HEK293 (cell line): ENCODE measurements around the gene OTUD3.
A peak's percentile ranks its signal among the peaks of the same experiment; 100 is the strongest.

ENCODE experiments used
- CTCF ChIA-PET: fragments of 350-600 bp; formaldehyde crosslinking; extraction: SDS; loops from one replicate; lab custom pipeline; 2021; ENCODE audit warnings: antibody characterized with exemption; lab: Yijun Ruan, JAX
- POLR2A ChIA-PET: fragments of 300-600 bp; formaldehyde crosslinking; extraction: SDS; loops from one replicate; lab custom pipeline; 2020; ENCODE audit warnings: antibody characterized with exemption, inconsistent platforms; lab: Yijun Ruan, JAX
- H3K27ac ChIP-seq: fragments of 200-500 bp; sonication (Bioruptor generic); 2 replicates; pipeline ENCODE4 v1.5.1; 2014; ENCODE audit warnings: low read depth, low read length, control low read depth, inconsistent platforms; ENCODE audit errors: extremely low read depth
- H3K36me3 ChIP-seq, 2 experiments: fragments of 200-500 bp in 1 of 2; sonication (Bioruptor generic) in 1 of 2; 1 replicate in 1 of 2; 2 replicates in 1 of 2; pipeline ENCODE4 v1.5.1; 2014 to 2017; ENCODE audit warnings: inconsistent platforms in 2 of 2, low read length in 2 of 2; ENCODE audit not compliant: control insufficient read depth in 2 of 2, insufficient read depth in 1 of 2
- H3K4me1 ChIP-seq: fragments of 200-500 bp; sonication (Bioruptor generic); 2 replicates; pipeline ENCODE4 v1.5.1; 2014; ENCODE audit warnings: mild to moderate bottlenecking, low read length, inconsistent platforms; ENCODE audit not compliant: control insufficient read depth, insufficient read depth
- H3K4me3 ChIP-seq: 2 replicates; pipeline ENCODE4 v1.5.1; 2011; ENCODE audit warnings: low read depth, mild to moderate bottlenecking, control low read depth, low read length, moderate library complexity
- H3K9me3 ChIP-seq: fragments of 200-500 bp; sonication (Bioruptor generic); 2 replicates; pipeline ENCODE4 v1.5.1; 2014; ENCODE audit warnings: low read depth, low read length, inconsistent platforms; ENCODE audit not compliant: control insufficient read depth, insufficient read depth
- EGR2 ChIP-seq: fragments of 450-650 bp; formaldehyde crosslinking; IDR thresholded peaks from 2 replicates; pipeline ENCODE4 v1.5.1; 2016; ENCODE audit warnings: low read depth, missing biosample characterization, missing genetic modification characterization
- GLI4 ChIP-seq: fragments of 450-650 bp; formaldehyde crosslinking; IDR thresholded peaks from 2 replicates; pipeline ENCODE4 v1.5.1; 2016; ENCODE audit warnings: missing biosample characterization, missing genetic modification characterization
- HIC1 ChIP-seq: fragments of 450-650 bp; formaldehyde crosslinking; IDR thresholded peaks from 2 replicates; pipeline ENCODE4 v1.5.1; 2016; ENCODE audit warnings: missing biosample characterization, missing genetic modification characterization
- KLF1 ChIP-seq: fragments of 450-650 bp; formaldehyde crosslinking; IDR thresholded peaks from 2 replicates; pipeline ENCODE4 v1.5.1; 2016; ENCODE audit warnings: missing biosample characterization, missing genetic modification characterization
- MEIS1 ChIP-seq: sonication (generic); formaldehyde crosslinking; IDR thresholded peaks from 2 replicates; pipeline ENCODE4 v1.8.1; 2022; ENCODE audit warnings: missing genetic modification reagents, mild to moderate bottlenecking, borderline replicate concordance
- PRDM6 ChIP-seq: fragments of 450-650 bp; formaldehyde crosslinking; IDR thresholded peaks from 2 replicates; pipeline ENCODE4 v1.5.1; 2017; ENCODE audit warnings: missing biosample characterization, missing genetic modification characterization
- RBAK ChIP-seq: fragments of 450-650 bp; formaldehyde crosslinking; IDR thresholded peaks from 2 replicates; pipeline ENCODE4 v1.5.1; 2016; ENCODE audit warnings: missing biosample characterization, missing genetic modification characterization
- SETDB1 ChIP-seq: IDR thresholded peaks from one replicate; pipeline ENCODE4 v1.6.1; 2017; ENCODE audit warnings: mild to moderate bottlenecking, low read length, moderate library complexity, mixed read lengths; ENCODE audit not compliant: insufficient read length
- SP2 ChIP-seq: fragments of 450-650 bp; formaldehyde crosslinking; IDR thresholded peaks from 2 replicates; pipeline ENCODE4 v1.5.1; 2016; ENCODE audit warnings: missing biosample characterization, missing genetic modification characterization
- ZBTB10 ChIP-seq: fragments of 450-650 bp; formaldehyde crosslinking; IDR thresholded peaks from 2 replicates; pipeline ENCODE4 v1.5.1; 2016; ENCODE audit warnings: missing biosample characterization, missing genetic modification characterization
- ZBTB11 ChIP-seq: fragments of 450-650 bp; formaldehyde crosslinking; conservative IDR thresholded peaks from 2 replicates; pipeline ENCODE4 v1.5.1; 2016; ENCODE audit warnings: low read depth, missing biosample characterization, missing genetic modification characterization
- ZNF10 ChIP-seq: fragments of 450-650 bp; formaldehyde crosslinking; IDR thresholded peaks from 2 replicates; pipeline ENCODE4 v1.5.1; 2017; ENCODE audit warnings: missing biosample characterization, missing genetic modification characterization
- ZNF114 ChIP-seq: fragments of 450-650 bp; formaldehyde crosslinking; IDR thresholded peaks from 2 replicates; pipeline ENCODE4 v1.5.0; 2017; ENCODE audit warnings: missing biosample characterization, missing genetic modification characterization
- ZNF211 ChIP-seq: fragments of 450-650 bp; formaldehyde crosslinking; IDR thresholded peaks from 2 replicates; pipeline ENCODE4 v1.5.1; 2016; ENCODE audit warnings: low read depth, missing biosample characterization, missing genetic modification characterization
- ZNF23 ChIP-seq: fragments of 450-650 bp; formaldehyde crosslinking; IDR thresholded peaks from 2 replicates; pipeline ENCODE4 v1.5.1; 2016; ENCODE audit warnings: missing biosample characterization, missing genetic modification characterization, borderline replicate concordance
- ZNF266 ChIP-seq: fragments of 450-650 bp; formaldehyde crosslinking; IDR thresholded peaks from 2 replicates; pipeline ENCODE4 v1.5.1; 2016; ENCODE audit warnings: missing biosample characterization, missing genetic modification characterization, low read depth
- ZNF37A ChIP-seq: fragments of 450-650 bp; IDR thresholded peaks from 2 replicates; pipeline ENCODE4 v1.5.1; 2018; ENCODE audit warnings: missing biosample characterization, missing genetic modification characterization
- ZNF394 ChIP-seq: fragments of 450-650 bp; formaldehyde crosslinking; IDR thresholded peaks from 2 replicates; pipeline ENCODE4 v1.5.1; 2016; ENCODE audit warnings: missing biosample characterization, missing genetic modification characterization, mild to moderate bottlenecking, moderate library complexity, borderline replicate concordance
- ZNF398 ChIP-seq: fragments of 450-650 bp; formaldehyde crosslinking; IDR thresholded peaks from 2 replicates; pipeline ENCODE4 v1.5.1; 2017; ENCODE audit warnings: missing biosample characterization, missing genetic modification characterization
- ZNF426 ChIP-seq: fragments of 450-650 bp; formaldehyde crosslinking; IDR thresholded peaks from 2 replicates; pipeline ENCODE4 v1.5.1; 2017; ENCODE audit warnings: missing biosample characterization, missing genetic modification characterization, mild to moderate bottlenecking, inconsistent platforms, moderate library complexity
- ZNF670 ChIP-seq: fragments of 450-650 bp; formaldehyde crosslinking; IDR thresholded peaks from 2 replicates; pipeline ENCODE4 v1.5.1; 2016; ENCODE audit warnings: missing biosample characterization, missing genetic modification characterization, low read depth
- ZNF776 ChIP-seq: fragments of 450-650 bp; formaldehyde crosslinking; IDR thresholded peaks from 2 replicates; pipeline ENCODE4 v1.5.0; 2017; ENCODE audit warnings: missing biosample characterization, missing genetic modification characterization, borderline replicate concordance
- ZNF830 ChIP-seq: fragments of 450-650 bp; IDR thresholded peaks from 2 replicates; pipeline ENCODE4 v1.5.0; 2018; ENCODE audit warnings: missing biosample characterization, missing genetic modification characterization, low read depth, mild to moderate bottlenecking, moderate library complexity
- ZNF837 ChIP-seq: fragments of 450-650 bp; formaldehyde crosslinking; IDR thresholded peaks from 2 replicates; pipeline ENCODE4 v1.5.1; 2016; ENCODE audit warnings: missing biosample characterization, missing genetic modification characterization

OTUD3 gene

GRCh38 chr1:19872190-19872589 is 10.0 kb upstream of the OTUD3 start:
- POLR2A ChIA-PET, result no interaction called here
- Histone ChIP-seq H3K27ac (no peak overlapping the region), H3K36me3 (no peaks in the 10 kb centered on the region), H3K4me1 (no peaks in the 10 kb centered on the region), H3K9me3 (no peaks in the 10 kb centered on the region), H3K4me3 (no peak overlapping the region)
- TF ChIP-seq ZNF10 (peak; percentile 80), ZNF394 (no peak), ZNF37A (tag by site-specific recombination) (no peak), ZNF830 (no peak), ZNF837 (tag by site-specific recombination) (no peak), MEIS1 (no peak), HIC1 (no peak)
- CTCF ChIA-PET, result interaction anchor here (1.1 to 1.4 kb wide), 2 partner anchors 10 kb away, joined by 3 to 5 read pairs; partner anchors contain the start of gene OTUD3

- ChIA-PET POLR2A (no interaction called here), CTCF (interaction anchor here (0.5 to 0.7 kb wide), 2 partner anchors 175 to 641 kb away, joined by 3 to 5 read pairs; no protein-coding TSS in a partner anchor)
- H3K4me3 ChIP-seq, result no peak overlapping the region
- no peaks in the 10 kb centered on the region for H3K9me3 ChIP-seq
- no peak overlapping the region for H3K27ac ChIP-seq
- H3K36me3 ChIP-seq, result no peaks in the 10 kb centered on the region
- no peaks in the 10 kb centered on the region for H3K4me1 ChIP-seq
- TF ChIP-seq ZNF398, result no peak
- no peak for TF ChIP-seq ZNF211 (tag by site-specific recombination)
- no peak for TF ChIP-seq ZNF114 (tag by site-specific recombination)
- no peak for TF ChIP-seq ZNF670 (tag by site-specific recombination)
- no peak for TF ChIP-seq RBAK (tag by site-specific recombination)
- no peak for TF ChIP-seq GLI4 (tag by site-specific recombination)
- no peak for TF ChIP-seq ZBTB10 (tag by site-specific recombination)
- no peak for TF ChIP-seq SP2
- no peak for TF ChIP-seq SETDB1
- no peak for TF ChIP-seq ZBTB11
- TF ChIP-seq ZNF426 (tag by site-specific recombination), result no peak
- TF ChIP-seq EGR2 (tag by site-specific recombination), result no peak
- TF ChIP-seq PRDM6, result no peak
- no peak for TF ChIP-seq ZNF776 (tag by site-specific recombination)
- no peak for TF ChIP-seq KLF1 (tag by site-specific recombination)
- TF ChIP-seq ZNF266 (tag by site-specific recombination), result no peak
- TF ChIP-seq ZNF23, result no peak
Measured at GRCh38 chr1:19877181-19877750, 4.9 kb upstream of the OTUD3 start.
